Kidney tubule cell (primary cell): ENCODE data around the gene SIT1.

Source experiments
- DNase-seq: peaks from one replicate; pipeline ENCODE4 v3.0.0-alpha.2; 2018; ENCODE audit warnings: low spot score

SIT1 gene

GRCh38 chr9:35605351-35606137, 45.2 kb downstream of the SIT1 start:
- DNase-seq: no peak

GRCh38 chr9:35604578-35605350, 46.0 kb downstream of the SIT1 start, which contains the start of gene TESK1:
Gene TESK1, plus strand, starts transcription at chr9:35605262. Its CDS starts 358 bp downstream, at chr9:35605620.
- DNase-seq: peak; percentile 86

GRCh38 chr9:35603986-35604577, 46.6 kb downstream of the SIT1 start:
- peak; percentile 100 for DNase-seq

GRCh38 chr9:35603506-35603985, 47.2 kb downstream of the SIT1 start:
- no peak for DNase-seq

GRCh38 chr9:35599763-35600604, 50.7 kb downstream of the SIT1 start:
- no peak for DNase-seq
